ENCODE data around the gene VIPR1.

VIPR1 gene

GRCh38 chr3:42502429-42503250 is at the start of gene VIPR1:
Gene VIPR1, plus strand, starts transcription at chr3:42502643. Its CDS starts 93 bp downstream, at chr3:42502736.
- peak; percentile 88 to 92 (median 91) for DNase-seq (ENCODE audit: low read depth in 3 of 3)

- no peak for DNase-seq (ENCODE audit: low read depth in 3 of 3)
Observed at GRCh38 chr3:42456211-42456610, 46.2 kb upstream of the VIPR1 start.

- DNase-seq (ENCODE audit: low read depth in 3 of 3), result no peak
Observed at GRCh38 chr3:42459151-42459550, 43.3 kb upstream of the VIPR1 start.

GRCh38 chr3:42461762-42462161 is 40.7 kb upstream of the VIPR1 start:
- DNase-seq (ENCODE audit: low read depth in 3 of 3), result no peak

- no peak for DNase-seq (ENCODE audit: low read depth in 3 of 3)
Observed at GRCh38 chr3:42463093-42463492, 39.4 kb upstream of the VIPR1 start.

- DNase-seq (ENCODE audit: low read depth in 3 of 3), result no peak
Observed at GRCh38 chr3:42468111-42468510, 34.3 kb upstream of the VIPR1 start.

- no peak for DNase-seq (ENCODE audit: low read depth in 3 of 3)
Observed at GRCh38 chr3:42472555-42472954, 29.9 kb upstream of the VIPR1 start.

GRCh38 chr3:42473083-42473932 is 29.1 kb upstream of the VIPR1 start:
- DNase-seq (ENCODE audit: low read depth in 3 of 3), result no peak

GRCh38 chr3:42476225-42477125 is 26.0 kb upstream of the VIPR1 start:
- DNase-seq (ENCODE audit: low read depth in 3 of 3), result no peak

GRCh38 chr3:42477696-42478095 is 24.7 kb upstream of the VIPR1 start:
- no peak for DNase-seq (ENCODE audit: low read depth in 3 of 3)

- DNase-seq (ENCODE audit: low read depth in 3 of 3), result no peak
Observed at GRCh38 chr3:42478830-42479229, 23.6 kb upstream of the VIPR1 start.

- no peak for DNase-seq (ENCODE audit: low read depth in 3 of 3)
Observed at GRCh38 chr3:42486814-42487565, 15.5 kb upstream of the VIPR1 start.

- no peak for DNase-seq (ENCODE audit: low read depth in 3 of 3)
Observed at GRCh38 chr3:42488687-42489086, 13.8 kb upstream of the VIPR1 start.

GRCh38 chr3:42489116-42489936 is 13.1 kb upstream of the VIPR1 start:
- no peak for DNase-seq (ENCODE audit: low read depth in 3 of 3)

- DNase-seq (ENCODE audit: low read depth in 3 of 3), result no peak
Observed at GRCh38 chr3:42489937-42490227, 12.6 kb upstream of the VIPR1 start.

GRCh38 chr3:42490243-42490642 is 12.2 kb upstream of the VIPR1 start:
- DNase-seq (ENCODE audit: low read depth in 3 of 3), result no peak

GRCh38 chr3:42491881-42492507 is 10.4 kb upstream of the VIPR1 start:
- DNase-seq (ENCODE audit: low read depth in 3 of 3), result no peak

- no peak for DNase-seq (ENCODE audit: low read depth in 3 of 3)
Observed at GRCh38 chr3:42492508-42493080, 9.8 kb upstream of the VIPR1 start.

- DNase-seq (ENCODE audit: low read depth in 3 of 3), result no peak
Observed at GRCh38 chr3:42493126-42493797, 9.2 kb upstream of the VIPR1 start.
